Stimulated activated CD8-positive, alpha-beta memory T cell treated with anti-CD3 and anti-CD28 coated beads, Interleukin-4, amount 100 ng/mL, for 48 hours (primary cell): ENCODE results near the gene SWT1.
"Not testable (repeated sequence)": the region's sequence is repeated elsewhere in the genome, so short reads cannot be mapped to it uniquely, and the experiment has no call there.

Source experiments
- DNase-seq: peaks from one replicate; pipeline ENCODE4 v3.0.0-alpha.2; 2020

The SWT1 gene

GRCh38 chr1:185250063-185250462, 93.1 kb downstream of the SWT1 start:
- DNase-seq: no peak

- not testable (repeated sequence) for DNase-seq
Observed at GRCh38 chr1:185251928-185252327, 95.0 kb downstream of the SWT1 start.

DNA sequence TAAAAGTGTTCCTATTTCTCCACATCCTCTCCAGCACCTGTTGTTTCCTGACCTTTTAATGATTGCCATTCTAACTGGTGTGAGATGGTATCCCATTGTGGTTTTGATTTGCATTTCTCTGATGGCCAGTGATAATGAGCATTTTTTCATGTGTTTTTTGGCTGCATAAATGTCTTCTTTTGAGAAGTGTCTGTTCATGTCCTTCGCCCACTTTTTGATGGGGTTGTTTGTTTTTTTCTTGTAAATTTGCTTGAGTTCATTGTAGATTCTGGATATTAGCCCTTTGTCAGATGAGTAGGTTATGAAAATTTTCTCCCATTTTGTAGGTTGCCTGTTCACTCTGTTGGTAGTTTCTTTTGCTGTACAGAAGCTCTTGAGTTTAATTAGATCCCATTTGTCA, 95.4 kb downstream of the SWT1 start:
- DNase-seq: not testable (repeated sequence)

- DNase-seq: not testable (repeated sequence)
Observed at GRCh38 chr1:185255595-185255994, 98.6 kb downstream of the SWT1 start.

DNA sequence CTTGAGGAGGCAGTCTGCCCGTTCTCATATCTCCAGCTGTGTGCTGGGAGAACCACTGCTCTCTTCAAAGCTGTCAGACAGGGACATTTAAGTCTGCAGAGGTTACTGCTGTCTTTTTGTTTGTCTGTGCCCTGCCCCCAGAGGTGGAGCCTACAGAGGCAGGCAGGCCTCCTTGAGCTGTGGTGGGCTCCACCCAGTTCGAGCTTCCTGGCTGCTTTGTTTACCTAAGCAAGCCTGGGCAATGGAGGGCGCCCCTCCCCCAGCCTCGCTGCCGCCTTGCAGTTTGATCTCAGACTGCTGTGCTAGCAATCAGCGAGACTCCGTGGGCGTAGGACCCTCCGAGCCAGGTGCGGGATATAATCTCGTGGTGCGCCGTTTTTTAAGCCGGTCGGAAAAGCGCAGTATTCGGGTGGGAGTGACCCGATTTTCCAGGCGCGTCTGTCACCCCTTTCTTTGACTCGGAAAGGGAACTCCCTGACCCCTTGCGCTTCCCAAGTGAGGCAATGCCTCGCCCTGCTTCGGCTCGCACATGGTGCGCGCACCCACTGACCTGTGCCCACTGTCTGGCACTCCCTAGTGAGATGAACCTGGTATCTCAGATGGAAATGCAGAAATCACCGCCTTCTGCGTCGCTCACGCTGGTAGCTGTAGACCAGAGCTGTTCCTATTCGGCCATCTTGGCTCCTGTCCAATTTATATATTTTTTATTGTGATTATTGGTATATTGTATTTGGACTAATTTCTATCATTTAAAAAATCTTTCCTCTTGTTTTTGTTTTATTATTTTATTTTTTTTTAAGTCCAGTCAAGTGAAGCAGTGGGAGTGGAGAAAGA, 100.4 kb downstream of the SWT1 start:
- DNase-seq: not testable (repeated sequence)

GRCh38 chr1:185257950-185258208, 100.9 kb downstream of the SWT1 start:
- DNase-seq: no peak

GRCh38 chr1:185258676-185259075, 101.7 kb downstream of the SWT1 start:
- no peak for DNase-seq

GRCh38 chr1:185260611-185261010, 103.6 kb downstream of the SWT1 start:
- no peak for DNase-seq

- DNase-seq: no peak
Observed at GRCh38 chr1:185262151-185262550, 105.2 kb downstream of the SWT1 start.

DNA sequence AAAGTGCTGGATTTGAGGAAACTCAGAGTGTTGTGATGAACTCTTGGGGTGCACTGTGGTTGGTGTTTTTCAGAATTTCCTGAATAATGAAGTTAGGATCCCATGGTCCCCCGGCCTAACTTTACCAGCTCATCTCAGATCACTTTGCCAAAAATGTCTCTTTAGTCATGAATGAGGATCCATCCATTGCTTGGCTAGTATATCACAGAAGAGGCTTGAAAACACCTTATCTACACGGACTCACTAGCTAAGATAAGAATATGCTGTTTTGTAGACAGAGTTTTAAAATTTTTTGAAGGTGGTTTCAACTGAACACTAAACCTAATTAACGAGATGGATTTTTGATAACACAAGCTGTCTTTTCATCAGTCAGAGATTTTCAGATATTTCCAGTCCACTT, 106.3 kb downstream of the SWT1 start:
- DNase-seq: no peak

DNA sequence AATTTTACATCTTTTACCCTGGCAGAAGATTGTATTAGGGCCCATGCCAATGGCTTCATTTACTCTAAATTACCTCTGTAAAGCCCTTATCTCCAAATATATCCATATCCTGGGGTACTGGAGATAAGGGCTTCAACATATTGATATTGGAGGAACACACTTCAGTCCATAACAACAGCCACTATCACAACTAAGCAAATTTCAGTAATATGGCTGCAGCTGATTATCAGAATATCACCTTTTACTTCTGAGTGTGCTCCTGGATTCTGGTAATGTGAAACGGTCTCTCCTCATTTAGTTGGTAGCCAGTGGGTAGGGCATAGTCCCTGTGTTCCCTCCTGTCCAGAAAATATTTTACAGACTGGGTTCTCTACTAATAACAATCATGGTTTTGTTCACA, 106.8 kb downstream of the SWT1 start:
- DNase-seq: no peak

DNA sequence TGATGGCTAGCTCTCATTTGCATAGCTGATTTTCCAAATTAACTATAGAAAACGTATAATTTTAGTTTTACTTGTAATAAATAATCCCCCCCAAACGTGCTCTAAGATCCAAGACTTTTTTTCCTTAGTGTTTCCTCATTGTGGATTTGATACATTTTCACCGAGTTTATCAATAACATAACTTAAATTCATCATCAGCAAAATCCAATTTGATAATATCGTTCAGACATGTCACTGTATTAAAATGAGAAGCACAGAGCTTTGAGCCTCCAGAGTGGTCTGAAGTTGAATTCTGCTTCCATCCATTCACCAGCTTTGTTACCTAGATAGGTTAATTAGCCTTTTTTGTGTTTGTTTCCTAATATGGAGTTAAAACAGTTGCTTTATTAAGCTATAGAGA, 108.3 kb downstream of the SWT1 start:
- DNase-seq: no peak

DNA sequence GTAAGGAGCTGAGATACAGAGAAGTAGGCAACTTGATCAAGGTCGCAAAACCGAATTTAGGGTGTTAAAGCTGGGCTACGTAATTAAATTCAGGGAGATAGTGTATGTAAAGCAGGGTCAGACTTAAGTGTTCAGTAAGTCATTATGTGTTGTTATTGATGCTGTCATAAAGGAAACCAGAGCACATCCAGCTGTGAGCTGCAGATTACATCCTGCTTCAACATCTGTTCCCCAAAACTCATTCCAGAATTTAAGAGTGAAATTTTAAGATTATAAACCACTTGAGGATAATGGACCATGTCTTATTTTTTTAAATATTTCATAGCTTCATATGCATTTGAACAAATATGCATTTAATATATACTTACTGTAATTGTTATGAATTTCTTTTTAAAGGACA, 110.3 kb downstream of the SWT1 start:
- no peak for DNase-seq

GRCh38 chr1:185267701-185268100, 110.7 kb downstream of the SWT1 start:
- no peak for DNase-seq

GRCh38 chr1:185268352-185268751, 111.4 kb downstream of the SWT1 start:
- DNase-seq: no peak

DNA sequence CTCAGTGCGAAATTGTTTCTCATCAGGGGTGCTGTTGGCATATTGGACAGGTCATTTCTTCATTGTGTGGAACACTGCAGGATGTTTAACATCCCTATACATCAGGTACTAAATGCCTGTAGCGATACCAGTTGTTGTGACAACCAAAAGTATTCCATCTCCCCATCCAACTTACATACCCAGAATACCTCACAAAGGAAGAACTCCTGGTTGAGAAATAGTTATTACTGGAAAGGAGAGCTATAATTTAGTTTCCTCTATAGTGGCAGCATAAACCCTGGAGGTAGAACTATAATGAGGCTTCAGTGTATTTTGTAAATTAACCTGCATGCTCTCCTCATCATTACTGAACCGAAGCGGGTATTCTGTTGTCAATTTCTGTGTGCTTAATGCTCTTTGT, 115.0 kb downstream of the SWT1 start:
- no peak for DNase-seq

- no peak for DNase-seq
Observed at GRCh38 chr1:185279571-185279970, 122.6 kb downstream of the SWT1 start.

- DNase-seq: no peak
Observed at GRCh38 chr1:185280589-185280988, 123.6 kb downstream of the SWT1 start.

DNA sequence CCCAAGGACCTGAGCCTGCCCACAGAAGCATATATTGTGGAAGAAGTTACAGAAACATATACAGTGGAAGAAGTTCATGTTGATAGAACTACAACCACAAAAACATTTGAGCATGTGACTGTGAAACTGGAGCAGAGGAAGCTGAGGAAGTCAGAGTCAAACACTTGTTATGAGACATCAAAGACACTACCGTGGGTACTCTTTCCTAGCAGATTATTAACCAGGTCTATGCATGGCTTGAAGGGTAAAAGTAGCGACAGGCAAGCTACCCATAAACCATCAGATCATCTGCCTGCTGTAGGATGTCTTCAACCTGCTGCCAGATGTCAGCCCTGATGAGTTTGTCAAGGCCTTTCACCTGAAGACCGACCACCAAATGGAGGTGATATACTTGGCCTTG, 124.3 kb downstream of the SWT1 start:
- no peak for DNase-seq

DNA sequence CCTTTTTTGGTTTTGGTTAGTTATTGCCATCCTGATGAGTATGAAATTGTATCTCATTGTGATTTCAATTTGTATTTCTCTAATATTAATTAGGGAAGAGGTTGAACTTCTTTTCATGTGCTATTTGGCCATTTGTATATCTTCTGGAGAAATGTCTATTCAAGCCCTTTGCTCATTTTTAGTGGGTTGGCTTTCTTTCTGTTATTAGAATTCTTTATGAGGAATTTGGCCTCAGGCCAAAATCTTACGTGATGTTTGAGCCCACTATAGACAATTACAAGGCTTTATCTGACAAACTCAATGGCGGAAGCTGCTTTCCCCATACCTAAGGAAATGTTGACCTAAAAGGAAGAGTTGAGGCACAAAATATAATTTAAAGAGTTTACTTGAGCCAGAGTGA, 127.1 kb downstream of the SWT1 start:
- no peak for DNase-seq

DNA sequence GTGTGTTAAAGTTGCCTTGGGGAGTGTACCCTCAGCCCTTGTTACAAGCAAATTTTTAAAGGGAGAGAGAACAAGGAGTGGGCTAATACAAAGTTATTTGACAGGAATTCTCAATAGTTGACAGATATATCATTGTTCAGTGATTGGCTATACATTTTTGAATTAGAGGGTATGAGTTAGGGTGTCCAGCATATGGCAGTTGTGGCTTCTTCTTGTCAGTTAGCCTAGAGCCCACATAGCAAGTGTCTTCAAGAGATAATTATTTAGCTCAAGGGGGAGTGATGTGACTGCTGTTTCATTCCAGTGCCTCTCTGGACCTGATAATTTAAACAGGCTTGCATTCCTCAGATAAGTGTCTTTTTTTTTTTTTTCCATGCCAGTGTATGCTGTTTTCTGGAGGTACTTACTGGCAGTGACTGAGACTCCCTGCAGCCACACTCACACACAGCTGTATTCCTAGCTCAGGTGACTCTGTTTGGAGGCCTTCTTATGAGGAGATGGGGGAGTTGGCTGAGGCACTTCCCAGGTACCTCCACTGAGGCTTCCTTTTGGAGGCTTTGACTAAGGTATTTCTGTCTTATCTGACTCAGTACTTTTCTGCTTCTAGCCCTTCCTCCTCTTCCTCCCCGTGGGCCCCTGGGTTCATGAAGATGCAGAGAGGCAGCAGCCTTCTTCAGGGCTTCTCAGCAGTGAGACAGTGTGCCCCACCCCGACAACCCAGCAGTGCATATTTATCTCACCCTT, 127.7 kb downstream of the SWT1 start:
- no peak for DNase-seq

DNA sequence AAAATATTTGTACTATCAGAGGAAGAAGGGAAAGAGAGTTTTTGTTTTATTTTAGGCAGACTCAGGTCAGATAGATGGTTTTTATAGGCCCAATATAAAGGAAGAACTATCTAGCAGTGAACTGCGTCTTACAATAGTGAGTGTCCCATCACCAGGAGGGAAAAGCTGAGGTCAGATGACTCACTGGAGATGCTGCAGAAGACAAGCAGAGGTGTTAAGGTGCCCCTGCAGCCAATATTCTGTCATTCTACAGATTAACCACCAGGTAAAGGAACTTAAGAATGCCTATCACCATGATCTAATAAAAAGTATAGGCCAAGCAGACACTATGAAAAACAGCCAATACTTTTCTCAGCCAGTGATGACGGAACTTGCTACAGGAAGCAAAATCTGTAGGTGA, 130.5 kb downstream of the SWT1 start:
- DNase-seq: no peak

GRCh38 chr1:185288435-185288834, 131.5 kb downstream of the SWT1 start:
- no peak for DNase-seq

- DNase-seq: no peak
Observed at GRCh38 chr1:185289880-185290279, 132.9 kb downstream of the SWT1 start.

DNA sequence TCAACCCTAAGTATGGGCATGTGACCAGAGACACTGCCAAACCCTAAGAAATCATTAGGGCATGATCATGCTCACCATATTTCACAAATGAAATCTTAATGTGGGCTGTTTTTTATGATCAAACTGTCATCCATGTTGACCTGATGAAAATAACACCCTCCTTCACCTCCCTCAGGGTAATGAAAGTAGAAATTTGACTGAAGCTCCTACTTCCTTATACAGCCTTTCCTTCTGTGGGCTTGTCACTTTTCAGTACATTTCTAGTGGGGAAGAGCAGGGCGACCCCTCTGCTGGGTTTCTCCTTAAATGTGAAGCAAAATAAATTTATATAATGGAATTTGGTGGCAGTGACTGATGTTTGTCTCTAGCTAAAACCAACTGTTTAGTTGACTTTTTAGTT, 134.2 kb downstream of the SWT1 start:
- DNase-seq: no peak
